ENCODE data around the gene ANKRD33B.

DNA sequence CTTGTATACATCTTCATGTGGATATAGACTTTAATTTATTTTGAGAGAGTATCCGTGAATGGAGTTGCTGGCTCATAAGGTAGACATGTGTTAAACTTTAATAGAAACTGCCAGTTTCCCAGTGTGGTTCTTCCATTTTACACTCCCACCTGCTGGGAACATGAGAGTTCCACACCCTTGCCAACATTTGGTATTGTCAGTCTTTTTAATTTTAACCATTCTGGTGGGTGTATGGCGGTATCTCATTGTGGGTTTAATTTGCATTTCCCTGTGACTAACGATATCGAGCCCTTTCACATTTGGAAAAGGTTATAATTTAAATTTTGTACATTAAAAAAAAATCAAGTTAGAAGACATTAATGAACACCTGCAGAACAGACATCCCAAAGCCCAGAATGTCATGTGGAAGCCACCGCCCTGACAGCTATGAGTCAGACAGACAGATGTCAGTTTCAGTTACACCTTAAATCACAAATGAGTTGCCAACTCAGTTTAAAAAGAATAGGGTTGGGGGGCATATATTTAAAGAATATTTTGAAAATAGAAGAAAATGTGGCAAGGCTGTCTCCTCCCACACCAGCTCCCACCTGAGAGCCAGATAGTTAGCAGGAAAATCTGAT lies 36.9 kb downstream of the ANKRD33B start:
- no peak for TF ChIP-seq POLR2AphosphoS5 (IDR thresholded peaks at IDR 0.05)
- TF ChIP-seq, protein P1, sequence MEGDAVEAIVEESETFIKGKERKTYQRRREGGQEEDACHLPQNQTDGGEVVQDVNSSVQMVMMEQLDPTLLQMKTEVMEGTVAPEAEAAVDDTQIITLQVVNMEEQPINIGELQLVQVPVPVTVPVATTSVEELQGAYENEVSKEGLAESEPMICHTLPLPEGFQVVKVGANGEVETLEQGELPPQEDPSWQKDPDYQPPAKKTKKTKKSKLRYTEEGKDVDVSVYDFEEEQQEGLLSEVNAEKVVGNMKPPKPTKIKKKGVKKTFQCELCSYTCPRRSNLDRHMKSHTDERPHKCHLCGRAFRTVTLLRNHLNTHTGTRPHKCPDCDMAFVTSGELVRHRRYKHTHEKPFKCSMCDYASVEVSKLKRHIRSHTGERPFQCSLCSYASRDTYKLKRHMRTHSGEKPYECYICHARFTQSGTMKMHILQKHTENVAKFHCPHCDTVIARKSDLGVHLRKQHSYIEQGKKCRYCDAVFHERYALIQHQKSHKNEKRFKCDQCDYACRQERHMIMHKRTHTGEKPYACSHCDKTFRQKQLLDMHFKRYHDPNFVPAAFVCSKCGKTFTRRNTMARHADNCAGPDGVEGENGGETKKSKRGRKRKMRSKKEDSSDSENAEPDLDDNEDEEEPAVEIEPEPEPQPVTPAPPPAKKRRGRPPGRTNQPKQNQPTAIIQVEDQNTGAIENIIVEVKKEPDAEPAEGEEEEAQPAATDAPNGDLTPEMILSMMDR (IDR thresholded peaks at IDR 0.05), result peak in 1 of 2 donors; percentile 8

Data from suprapubic skin (tissue), 3 donors.